HCEC 1CT (cell line): ENCODE measurements around the gene ANGPTL2.
"Not testable (repeated sequence)": the region's sequence is repeated elsewhere in the genome, so short reads cannot be mapped to it uniquely, and the experiment has no call there.

Experiments used
- DNase-seq: peaks from one replicate; pipeline ENCODE4 v3.0.0-alpha.2; 2017

The ANGPTL2 gene, protein sequence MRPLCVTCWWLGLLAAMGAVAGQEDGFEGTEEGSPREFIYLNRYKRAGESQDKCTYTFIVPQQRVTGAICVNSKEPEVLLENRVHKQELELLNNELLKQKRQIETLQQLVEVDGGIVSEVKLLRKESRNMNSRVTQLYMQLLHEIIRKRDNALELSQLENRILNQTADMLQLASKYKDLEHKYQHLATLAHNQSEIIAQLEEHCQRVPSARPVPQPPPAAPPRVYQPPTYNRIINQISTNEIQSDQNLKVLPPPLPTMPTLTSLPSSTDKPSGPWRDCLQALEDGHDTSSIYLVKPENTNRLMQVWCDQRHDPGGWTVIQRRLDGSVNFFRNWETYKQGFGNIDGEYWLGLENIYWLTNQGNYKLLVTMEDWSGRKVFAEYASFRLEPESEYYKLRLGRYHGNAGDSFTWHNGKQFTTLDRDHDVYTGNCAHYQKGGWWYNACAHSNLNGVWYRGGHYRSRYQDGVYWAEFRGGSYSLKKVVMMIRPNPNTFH

DNA sequence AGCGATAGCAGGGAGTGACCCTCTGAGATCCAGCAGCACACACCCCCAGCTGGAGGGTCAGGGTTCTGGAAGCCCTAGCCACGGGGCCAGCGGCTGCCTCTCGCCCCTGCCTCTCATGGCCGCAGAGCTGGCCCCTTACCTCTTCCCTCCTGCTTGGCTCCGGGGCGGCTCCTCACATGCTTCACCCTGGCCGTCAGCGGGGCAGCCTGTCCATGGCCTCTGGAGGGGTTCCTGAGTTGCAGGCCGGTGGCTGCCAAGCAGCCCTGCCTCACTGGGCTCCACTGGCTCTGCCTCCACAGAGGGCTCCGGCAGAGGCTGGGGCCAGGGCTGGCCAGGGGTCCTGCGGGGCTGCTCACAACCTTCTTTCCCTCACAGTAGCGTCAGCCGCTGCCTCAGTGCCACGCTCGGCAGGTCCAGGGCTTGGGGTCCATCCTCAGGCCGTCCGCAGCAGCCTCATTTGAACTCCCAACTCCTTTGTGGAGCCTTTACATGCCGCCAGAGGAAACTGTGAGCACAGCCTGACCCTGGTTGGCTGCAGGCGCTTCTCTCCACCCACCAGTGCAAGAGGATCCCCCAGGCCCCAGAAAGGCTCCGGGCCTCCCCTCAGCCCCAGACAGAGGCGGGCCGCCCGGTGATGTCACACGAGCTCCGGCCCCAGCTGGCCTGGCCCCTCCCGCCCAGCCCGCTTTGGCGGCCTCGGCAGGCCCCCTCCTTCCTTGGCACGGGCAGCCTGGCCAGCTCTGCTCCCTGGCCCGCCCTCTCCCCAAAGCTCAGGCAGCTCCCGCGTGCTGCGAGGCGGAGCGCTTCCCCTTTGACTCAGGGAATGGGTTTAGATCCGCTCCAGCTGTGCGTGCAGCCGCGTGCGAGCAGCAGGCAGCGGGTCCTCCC, at the start of gene ANGPTL2:
Gene ANGPTL2, minus strand, starts transcription at position 460 of the 888 bp plus-strand sequence. CDS start 13,904 bp downstream, outside the sequence.
- DNase-seq = peak; percentile 91

DNA sequence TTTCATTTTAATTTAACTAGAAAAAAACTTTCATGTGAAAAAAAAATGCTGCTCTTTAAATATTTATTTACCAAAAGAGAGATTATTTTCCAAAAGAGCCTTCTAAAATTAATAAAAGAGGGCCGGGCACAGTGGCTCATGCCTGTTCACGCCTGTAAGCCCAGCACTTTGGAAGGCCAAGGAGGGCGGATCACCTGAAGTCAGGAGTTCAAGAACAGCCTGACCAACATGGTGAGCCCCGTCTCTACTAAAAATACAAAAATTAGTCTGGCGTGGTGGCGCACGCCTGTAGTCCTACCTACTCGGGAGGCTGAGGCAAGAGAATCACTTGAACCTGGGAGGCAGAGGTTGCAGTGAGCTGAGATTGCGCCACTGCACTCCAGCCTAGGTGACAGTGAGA, 48.9 kb upstream of the ANGPTL2 start:
- not testable (repeated sequence) for DNase-seq

GRCh38 chr9:127170652-127171051, 48.2 kb upstream of the ANGPTL2 start:
- DNase-seq = no peak

GRCh38 chr9:127170103-127170502, 47.7 kb upstream of the ANGPTL2 start:
- DNase-seq = no peak

DNA sequence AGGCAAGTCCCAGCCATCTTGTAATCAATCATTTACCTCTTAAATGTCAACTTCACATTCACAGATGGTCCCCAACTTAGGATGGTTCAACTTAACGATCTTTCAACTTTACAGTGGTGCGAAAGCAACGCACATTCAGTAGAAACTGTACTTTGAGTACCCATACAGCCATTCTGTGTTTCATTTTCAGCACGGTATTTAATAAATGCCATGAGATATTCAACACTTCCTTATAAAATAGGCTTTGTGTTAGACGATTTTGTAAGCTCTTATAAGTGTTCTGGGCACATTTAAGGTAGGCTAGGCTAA, 47.1 kb upstream of the ANGPTL2 start:
- no peak for DNase-seq

- no peak for DNase-seq
Measured at GRCh38 chr9:127168756-127169574, 46.5 kb upstream of the ANGPTL2 start.

GRCh38 chr9:127167560-127168326, 45.3 kb upstream of the ANGPTL2 start:
- DNase-seq = no peak

GRCh38 chr9:127166651-127167524, 44.5 kb upstream of the ANGPTL2 start:
- peak; percentile 46 for DNase-seq

GRCh38 chr9:127166111-127166510, 43.7 kb upstream of the ANGPTL2 start:
- DNase-seq = no peak

GRCh38 chr9:127165116-127165515, 42.7 kb upstream of the ANGPTL2 start:
- DNase-seq = no peak

GRCh38 chr9:127163409-127163808, 41.0 kb upstream of the ANGPTL2 start:
- peak; percentile 92 for DNase-seq

- DNase-seq = no peak
Measured at GRCh38 chr9:127162864-127163365, 40.5 kb upstream of the ANGPTL2 start.

- no peak for DNase-seq
Measured at GRCh38 chr9:127162046-127162863, 39.8 kb upstream of the ANGPTL2 start.

DNA sequence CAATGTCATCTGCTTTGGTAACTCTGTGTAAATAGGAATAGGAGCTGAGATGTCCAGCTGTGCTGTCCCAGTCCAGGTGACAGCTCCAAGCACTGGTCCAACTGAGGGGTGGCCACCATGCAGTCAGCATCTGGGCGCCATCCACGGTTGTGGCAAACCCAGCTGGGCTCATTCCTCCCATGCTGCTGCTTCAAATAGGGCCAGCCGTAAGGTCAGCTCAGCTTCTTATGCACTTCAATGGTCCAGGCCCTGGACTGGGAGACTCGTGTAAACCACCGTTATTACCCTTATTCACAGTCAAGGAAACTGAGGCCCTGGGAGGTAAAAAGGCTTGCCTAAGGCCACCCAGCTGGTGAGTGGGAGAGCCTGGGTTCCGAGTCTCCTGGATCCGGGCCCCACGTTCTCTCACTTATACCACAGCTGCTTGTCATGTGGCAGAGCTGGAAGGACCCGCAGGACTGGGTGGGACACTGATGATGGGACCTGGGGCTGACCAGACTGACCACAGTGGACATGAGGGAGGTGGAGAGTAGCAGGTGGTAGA, 38.7 kb upstream of the ANGPTL2 start:
- DNase-seq = no peak

- DNase-seq = no peak
Measured at GRCh38 chr9:127159949-127160610, 37.6 kb upstream of the ANGPTL2 start.

- DNase-seq = peak; percentile 95
Measured at GRCh38 chr9:127159325-127159801, 36.9 kb upstream of the ANGPTL2 start.

DNA sequence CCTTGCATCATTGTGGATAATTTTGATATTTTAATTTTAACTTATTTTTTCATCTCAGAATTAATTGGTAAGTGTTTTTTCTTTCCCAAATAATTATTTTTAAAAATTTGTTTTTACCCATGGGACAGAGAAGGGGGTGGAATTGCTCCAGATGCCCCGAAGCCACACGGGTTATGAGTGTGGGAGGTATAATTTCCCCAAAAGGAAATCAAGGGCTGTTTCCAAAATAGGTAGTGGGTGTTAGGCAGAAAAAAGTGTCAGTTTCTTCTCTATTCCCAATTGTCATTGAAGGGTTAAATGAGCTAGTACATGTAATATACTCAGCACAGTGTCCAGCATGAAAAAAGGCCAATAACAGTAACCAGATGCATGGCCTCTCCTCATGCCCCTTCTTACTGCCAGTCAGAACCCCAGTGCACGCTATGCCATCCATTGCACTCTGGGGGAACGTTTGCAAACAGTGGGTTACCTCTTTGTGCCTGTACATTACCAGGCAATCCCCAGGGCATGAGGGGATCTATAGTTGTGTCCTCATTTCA, 36.4 kb upstream of the ANGPTL2 start:
- no peak for DNase-seq

GRCh38 chr9:127155314-127155960, 33.0 kb upstream of the ANGPTL2 start:
- no peak for DNase-seq
